Stimulated activated naive CD8-positive, alpha-beta T cell treated with anti-CD3 and anti-CD28 coated beads, Interleukin-15, Interleukin-2, amounts not matched to agents 100 ng/mL and 50 ng/mL, for 24 hours (primary cell): ENCODE data around the gene BRINP3.

Experiments
- H3K27ac Mint-ChIP-seq: one replicate; pipeline ENCODE4 v1.8.0; 2021; ENCODE audit warnings: mild to moderate bottlenecking, mixed read lengths
- H3K27me3 Mint-ChIP-seq: one replicate; pipeline ENCODE4 v1.8.0; 2021; ENCODE audit warnings: mixed read lengths
- H3K36me3 Mint-ChIP-seq: one replicate; pipeline ENCODE4 v1.8.0; 2021; ENCODE audit warnings: low read depth, mixed read lengths
- H3K4me1 Mint-ChIP-seq: one replicate; pipeline ENCODE4 v1.8.0; 2021; ENCODE audit warnings: low read depth, mixed read lengths
- H3K4me3 Mint-ChIP-seq: one replicate; pipeline ENCODE4 v1.8.0; 2021; ENCODE audit warnings: mild to moderate bottlenecking, mixed read lengths
- H3K9me3 Mint-ChIP-seq: one replicate; pipeline ENCODE4 v1.8.0; 2021; ENCODE audit warnings: mixed read lengths

BRINP3 gene

GRCh38 chr1:190474650-190475211 lies 2.9 kb downstream of the BRINP3 start:
- Mint-ChIP-seq H3K9me3 (peaks cover 8% of the 10 kb centered on the region), H3K4me3 (no peak overlapping the region), H3K36me3 (no peaks in the 10 kb centered on the region), H3K27ac (no peak overlapping the region), H3K4me1 (no peaks in the 10 kb centered on the region), H3K27me3 (peaks cover 54% of the 10 kb centered on the region)

GRCh38 chr1:190474010-190474409 lies 3.7 kb downstream of the BRINP3 start:
- peaks cover 8% of the 10 kb centered on the region for H3K9me3 Mint-ChIP-seq
- H3K4me3 Mint-ChIP-seq = no peak overlapping the region
- no peak overlapping the region for H3K27ac Mint-ChIP-seq
- H3K36me3 Mint-ChIP-seq = no peaks in the 10 kb centered on the region
- peaks cover 48% of the 10 kb centered on the region for H3K27me3 Mint-ChIP-seq
- H3K4me1 Mint-ChIP-seq = no peaks in the 10 kb centered on the region

GRCh38 chr1:190472494-190472893 lies 5.2 kb downstream of the BRINP3 start:
- Mint-ChIP-seq H3K9me3 (peaks cover 8% of the 10 kb centered on the region), H3K27ac (no peak overlapping the region), H3K36me3 (no peaks in the 10 kb centered on the region), H3K4me3 (no peak overlapping the region), H3K4me1 (no peaks in the 10 kb centered on the region), H3K27me3 (peaks cover 35% of the 10 kb centered on the region)

- Mint-ChIP-seq H3K27ac (no peak overlapping the region), H3K9me3 (peaks cover 8% of the 10 kb centered on the region), H3K4me3 (no peak overlapping the region), H3K27me3 (peaks cover 32% of the 10 kb centered on the region), H3K36me3 (no peaks in the 10 kb centered on the region), H3K4me1 (no peaks in the 10 kb centered on the region)
Observed at GRCh38 chr1:190472042-190472441, 5.6 kb downstream of the BRINP3 start.

GRCh38 chr1:190464690-190465089 lies 13.0 kb downstream of the BRINP3 start:
- no peak overlapping the region for H3K27ac Mint-ChIP-seq
- no peak overlapping the region for H3K4me3 Mint-ChIP-seq
- H3K4me1 Mint-ChIP-seq = no peaks in the 10 kb centered on the region
- H3K27me3 Mint-ChIP-seq = no peaks in the 10 kb centered on the region
- no peaks in the 10 kb centered on the region for H3K36me3 Mint-ChIP-seq
- H3K9me3 Mint-ChIP-seq = peaks cover 9% of the 10 kb centered on the region

- Mint-ChIP-seq H3K27me3 (no peaks in the 10 kb centered on the region), H3K9me3 (peaks cover 4% of the 10 kb centered on the region), H3K36me3 (no peaks in the 10 kb centered on the region), H3K27ac (no peak overlapping the region), H3K4me1 (no peaks in the 10 kb centered on the region), H3K4me3 (no peak overlapping the region)
Observed at GRCh38 chr1:190456129-190456528, 21.5 kb downstream of the BRINP3 start.

- no peak overlapping the region for H3K4me3 Mint-ChIP-seq
- H3K4me1 Mint-ChIP-seq = no peaks in the 10 kb centered on the region
- H3K36me3 Mint-ChIP-seq = no peaks in the 10 kb centered on the region
- no peak overlapping the region for H3K27ac Mint-ChIP-seq
- H3K9me3 Mint-ChIP-seq = peaks cover 1% of the 10 kb centered on the region
- no peaks in the 10 kb centered on the region for H3K27me3 Mint-ChIP-seq
Observed at GRCh38 chr1:190455631-190456030, 22.0 kb downstream of the BRINP3 start.

GRCh38 chr1:190453550-190453949 lies 24.1 kb downstream of the BRINP3 start:
- no peak overlapping the region for H3K4me3 Mint-ChIP-seq
- no peaks in the 10 kb centered on the region for H3K36me3 Mint-ChIP-seq
- no peaks in the 10 kb centered on the region for H3K9me3 Mint-ChIP-seq
- H3K27ac Mint-ChIP-seq = no peak overlapping the region
- no peaks in the 10 kb centered on the region for H3K27me3 Mint-ChIP-seq
- no peaks in the 10 kb centered on the region for H3K4me1 Mint-ChIP-seq

GRCh38 chr1:190452272-190452848 lies 25.3 kb downstream of the BRINP3 start:
- Mint-ChIP-seq H3K4me3 (no peak overlapping the region), H3K27me3 (no peaks in the 10 kb centered on the region), H3K36me3 (no peaks in the 10 kb centered on the region), H3K27ac (no peak overlapping the region), H3K9me3 (no peaks in the 10 kb centered on the region), H3K4me1 (no peaks in the 10 kb centered on the region)

- Mint-ChIP-seq H3K4me3 (no peak overlapping the region), H3K4me1 (no peaks in the 10 kb centered on the region), H3K27me3 (no peaks in the 10 kb centered on the region), H3K27ac (no peak overlapping the region), H3K36me3 (no peaks in the 10 kb centered on the region), H3K9me3 (no peaks in the 10 kb centered on the region)
Observed at GRCh38 chr1:190444464-190444863, 33.2 kb downstream of the BRINP3 start.

- Mint-ChIP-seq H3K4me3 (no peak overlapping the region), H3K27ac (no peak overlapping the region), H3K9me3 (no peaks in the 10 kb centered on the region), H3K27me3 (no peaks in the 10 kb centered on the region), H3K36me3 (no peaks in the 10 kb centered on the region), H3K4me1 (no peaks in the 10 kb centered on the region)
Observed at GRCh38 chr1:190439447-190439846, 38.2 kb downstream of the BRINP3 start.

- H3K4me3 Mint-ChIP-seq = no peak overlapping the region
- no peaks in the 10 kb centered on the region for H3K9me3 Mint-ChIP-seq
- H3K36me3 Mint-ChIP-seq = no peaks in the 10 kb centered on the region
- H3K4me1 Mint-ChIP-seq = no peaks in the 10 kb centered on the region
- no peaks in the 10 kb centered on the region for H3K27me3 Mint-ChIP-seq
- no peak overlapping the region for H3K27ac Mint-ChIP-seq
Observed at GRCh38 chr1:190436615-190437014, 41.0 kb downstream of the BRINP3 start.

- no peaks in the 10 kb centered on the region for H3K4me1 Mint-ChIP-seq
- H3K27me3 Mint-ChIP-seq = no peaks in the 10 kb centered on the region
- no peaks in the 10 kb centered on the region for H3K36me3 Mint-ChIP-seq
- H3K4me3 Mint-ChIP-seq = no peak overlapping the region
- H3K27ac Mint-ChIP-seq = no peak overlapping the region
- peaks cover 7% of the 10 kb centered on the region for H3K9me3 Mint-ChIP-seq
Observed at GRCh38 chr1:190429932-190430331, 47.7 kb downstream of the BRINP3 start.

GRCh38 chr1:190429141-190429540 lies 48.5 kb downstream of the BRINP3 start:
- no peak overlapping the region for H3K27ac Mint-ChIP-seq
- H3K4me1 Mint-ChIP-seq = no peaks in the 10 kb centered on the region
- H3K27me3 Mint-ChIP-seq = no peaks in the 10 kb centered on the region
- no peaks in the 10 kb centered on the region for H3K36me3 Mint-ChIP-seq
- no peak overlapping the region for H3K4me3 Mint-ChIP-seq
- H3K9me3 Mint-ChIP-seq = peaks cover 7% of the 10 kb centered on the region

GRCh38 chr1:190416239-190416638 lies 61.4 kb downstream of the BRINP3 start:
- H3K4me3 Mint-ChIP-seq = no peak overlapping the region
- H3K36me3 Mint-ChIP-seq = no peaks in the 10 kb centered on the region
- no peaks in the 10 kb centered on the region for H3K4me1 Mint-ChIP-seq
- peaks cover 4% of the 10 kb centered on the region for H3K9me3 Mint-ChIP-seq
- H3K27ac Mint-ChIP-seq = no peak overlapping the region
- H3K27me3 Mint-ChIP-seq = no peaks in the 10 kb centered on the region

GRCh38 chr1:190413142-190413541 lies 64.5 kb downstream of the BRINP3 start:
- Mint-ChIP-seq H3K9me3 (peaks cover under 1% of the 10 kb centered on the region), H3K27me3 (no peaks in the 10 kb centered on the region), H3K36me3 (no peaks in the 10 kb centered on the region), H3K4me3 (no peak overlapping the region), H3K27ac (no peak overlapping the region), H3K4me1 (no peaks in the 10 kb centered on the region)
